ENCODE data around the gene EPN1.

The EPN1 gene

GRCh38 chr19:55674841-55675660 lies at the start of gene EPN1:
Gene EPN1 (plus strand): TSS chr19:55675226. CDS start chr19:55678628, 3,402 bp downstream.
- peak; percentile 98 for DNase-seq (ENCODE audit: low read depth)
- peak within 1 kb of the TSS; percentile 91 for H3K4me3 ChIP-seq (ENCODE audit: low read length)
- no peak for TF ChIP-seq CTCF (IDR thresholded peaks at IDR 0.05; ENCODE audit: insufficient read depth, low read depth, low read length, missing control alignments)

GRCh38 chr19:55626350-55626749 lies 48.7 kb upstream of the EPN1 start:
- DNase-seq (ENCODE audit: low read depth) = no peak
- no peak overlapping the region for H3K4me3 ChIP-seq (ENCODE audit: low read length)
- no peak for TF ChIP-seq CTCF (IDR thresholded peaks at IDR 0.05; ENCODE audit: insufficient read depth, low read depth, low read length, missing control alignments)

GRCh38 chr19:55632463-55632834 lies 42.6 kb upstream of the EPN1 start:
- H3K4me3 ChIP-seq (ENCODE audit: low read length) = no peak overlapping the region
- DNase-seq (ENCODE audit: low read depth) = peak; percentile 98
- peak; percentile 88 for TF ChIP-seq CTCF (IDR thresholded peaks at IDR 0.05; ENCODE audit: insufficient read depth, low read depth, low read length, missing control alignments)

- no peak for DNase-seq (ENCODE audit: low read depth)
- no peak for TF ChIP-seq CTCF (IDR thresholded peaks at IDR 0.05; ENCODE audit: insufficient read depth, low read depth, low read length, missing control alignments)
- no peak overlapping the region for H3K4me3 ChIP-seq (ENCODE audit: low read length)
Measured at GRCh38 chr19:55633861-55634260, 41.2 kb upstream of the EPN1 start.

GRCh38 chr19:55635334-55635717 lies 39.7 kb upstream of the EPN1 start:
- peak overlapping the region; percentile 100 for H3K4me3 ChIP-seq (ENCODE audit: low read length)
- no peak for TF ChIP-seq CTCF (IDR thresholded peaks at IDR 0.05; ENCODE audit: insufficient read depth, low read depth, low read length, missing control alignments)
- DNase-seq (ENCODE audit: low read depth) = no peak

- peak overlapping the region; percentile 100 for H3K4me3 ChIP-seq (ENCODE audit: low read length)
- no peak for DNase-seq (ENCODE audit: low read depth)
- TF ChIP-seq CTCF (IDR thresholded peaks at IDR 0.05; ENCODE audit: insufficient read depth, low read depth, low read length, missing control alignments) = no peak
Measured at GRCh38 chr19:55635856-55636440, 39.1 kb upstream of the EPN1 start.

Data from epithelial cell of esophagus (primary cell).